Keratinocyte (primary cell): Measurements from ENCODE around the gene SAMD11.

Experiments
- EZH2 ChIP-seq: IDR thresholded peaks from one replicate; pipeline ENCODE4 v1.6.1; 2012; ENCODE audit warnings: inconsistent platforms, mild to moderate bottlenecking, low read length, moderate library complexity
- TF ChIP-seq, protein P1 (sequence below), 3 experiments: IDR thresholded peaks in 1 of 3; conservative IDR thresholded peaks in 1 of 3; optimal IDR thresholded peaks in 1 of 3; 2 replicates in 2 of 3; 3 replicates in 1 of 3; pipeline versions ENCODE3 to v1.5.1; 2011; ENCODE audit warnings: low read length in 3 of 3, mild to moderate bottlenecking in 3 of 3, moderate library complexity in 2 of 3, control low read depth in 1 of 3, inconsistent platforms in 1 of 3; ENCODE audit not compliant: insufficient read depth in 2 of 3; ENCODE audit errors: extremely low read depth in 1 of 3

DNA sequence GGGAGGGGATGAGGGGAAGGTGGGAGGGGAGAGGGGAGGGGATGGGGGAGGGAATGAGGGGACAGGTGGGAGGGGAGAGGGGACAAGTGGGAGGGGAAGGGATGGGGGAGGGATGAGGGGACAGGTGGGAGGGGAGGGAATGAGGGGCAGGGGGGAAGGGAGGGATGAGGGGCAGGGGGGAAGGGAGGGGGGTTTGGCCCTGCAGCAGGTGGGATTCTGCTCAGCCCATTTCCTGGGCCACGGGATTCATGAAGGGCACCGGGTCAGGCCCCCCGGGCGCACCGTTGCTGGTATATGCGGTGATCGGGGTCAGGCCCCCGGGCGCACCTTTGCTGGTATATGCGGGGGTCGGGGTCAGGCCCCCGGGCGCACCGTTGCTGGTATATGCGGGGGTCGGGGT lies 15.1 kb upstream of the SAMD11 start:
- TF ChIP-seq, protein P1, sequence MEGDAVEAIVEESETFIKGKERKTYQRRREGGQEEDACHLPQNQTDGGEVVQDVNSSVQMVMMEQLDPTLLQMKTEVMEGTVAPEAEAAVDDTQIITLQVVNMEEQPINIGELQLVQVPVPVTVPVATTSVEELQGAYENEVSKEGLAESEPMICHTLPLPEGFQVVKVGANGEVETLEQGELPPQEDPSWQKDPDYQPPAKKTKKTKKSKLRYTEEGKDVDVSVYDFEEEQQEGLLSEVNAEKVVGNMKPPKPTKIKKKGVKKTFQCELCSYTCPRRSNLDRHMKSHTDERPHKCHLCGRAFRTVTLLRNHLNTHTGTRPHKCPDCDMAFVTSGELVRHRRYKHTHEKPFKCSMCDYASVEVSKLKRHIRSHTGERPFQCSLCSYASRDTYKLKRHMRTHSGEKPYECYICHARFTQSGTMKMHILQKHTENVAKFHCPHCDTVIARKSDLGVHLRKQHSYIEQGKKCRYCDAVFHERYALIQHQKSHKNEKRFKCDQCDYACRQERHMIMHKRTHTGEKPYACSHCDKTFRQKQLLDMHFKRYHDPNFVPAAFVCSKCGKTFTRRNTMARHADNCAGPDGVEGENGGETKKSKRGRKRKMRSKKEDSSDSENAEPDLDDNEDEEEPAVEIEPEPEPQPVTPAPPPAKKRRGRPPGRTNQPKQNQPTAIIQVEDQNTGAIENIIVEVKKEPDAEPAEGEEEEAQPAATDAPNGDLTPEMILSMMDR (optimal IDR thresholded peaks at IDR 0.05 in 1 of 3, IDR thresholded peaks at IDR 0.05 in 1 of 3, conservative IDR thresholded peaks at IDR 0.05 in 1 of 3; ENCODE audit: extremely low read depth in 1 of 3, insufficient read depth in 2 of 3, low read length in 3 of 3): no peak
- no peak for TF ChIP-seq EZH2
